IPS-11a (cell line): ENCODE measurements around the gene NDFIP1.

Experiments
- H3K4me3 ChIP-seq: one replicate; pipeline ENCODE4 v1.5.1; 2013; ENCODE audit warnings: low read depth, low read length, control low read depth

NDFIP1 gene

DNA sequence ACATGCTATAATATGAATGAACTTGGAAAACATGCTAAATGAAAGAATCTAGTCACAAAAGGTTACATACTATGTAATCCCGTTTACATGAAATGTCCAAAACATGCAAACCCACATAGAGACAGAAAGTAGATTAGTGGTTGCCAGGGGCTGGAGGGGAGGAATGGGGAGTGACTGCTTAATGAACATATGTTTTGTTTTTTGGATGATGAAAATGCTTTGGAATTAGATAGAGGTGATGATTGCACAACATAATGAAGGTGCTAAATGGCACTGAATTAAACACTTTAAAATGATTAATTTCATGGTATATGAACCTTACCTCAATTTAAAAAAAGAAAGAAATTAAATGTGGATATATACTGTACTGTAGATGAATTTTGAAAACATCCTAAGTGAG is 17.6 kb upstream of the NDFIP1 start:
- no peak overlapping the region for H3K4me3 ChIP-seq

DNA sequence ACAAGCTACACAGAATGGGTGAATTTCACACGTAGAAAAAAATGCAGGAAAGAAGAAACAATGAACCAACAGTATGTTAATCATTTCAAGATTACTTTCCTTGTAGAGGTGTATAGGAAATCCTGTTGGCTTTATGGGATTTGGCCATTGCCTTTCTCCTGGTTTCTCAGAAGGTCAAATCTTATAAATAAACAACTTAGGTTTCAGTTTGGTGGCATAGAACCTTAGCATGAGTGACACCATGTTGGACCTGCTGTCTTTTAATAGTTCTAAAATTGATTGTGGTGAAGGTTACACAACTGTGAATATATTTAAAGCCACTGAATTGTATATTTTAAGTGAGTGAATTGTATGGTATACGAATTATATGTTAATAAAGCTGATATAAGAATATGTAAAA is 16.7 kb upstream of the NDFIP1 start:
- H3K4me3 ChIP-seq, result no peak overlapping the region

DNA sequence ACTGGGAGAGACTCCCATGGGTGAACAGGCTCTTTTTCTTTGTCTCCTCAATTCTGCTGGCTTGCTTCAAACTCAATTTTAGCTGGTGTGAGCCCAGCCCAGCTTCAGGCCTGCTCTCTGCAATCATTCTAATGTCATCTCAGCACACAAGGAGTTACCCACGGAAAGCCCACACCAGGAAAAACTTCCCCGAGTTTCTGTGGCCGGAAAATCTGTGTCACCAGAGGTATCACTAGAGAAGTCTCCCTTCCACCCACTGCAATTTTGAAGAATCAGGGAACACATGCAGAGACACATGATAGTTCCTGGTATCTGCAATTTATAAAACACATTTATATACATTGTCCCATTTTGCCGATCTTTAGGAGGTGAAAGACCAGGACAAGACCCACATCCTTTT is 13.5 kb upstream of the NDFIP1 start:
- H3K4me3 ChIP-seq, result no peak overlapping the region

DNA sequence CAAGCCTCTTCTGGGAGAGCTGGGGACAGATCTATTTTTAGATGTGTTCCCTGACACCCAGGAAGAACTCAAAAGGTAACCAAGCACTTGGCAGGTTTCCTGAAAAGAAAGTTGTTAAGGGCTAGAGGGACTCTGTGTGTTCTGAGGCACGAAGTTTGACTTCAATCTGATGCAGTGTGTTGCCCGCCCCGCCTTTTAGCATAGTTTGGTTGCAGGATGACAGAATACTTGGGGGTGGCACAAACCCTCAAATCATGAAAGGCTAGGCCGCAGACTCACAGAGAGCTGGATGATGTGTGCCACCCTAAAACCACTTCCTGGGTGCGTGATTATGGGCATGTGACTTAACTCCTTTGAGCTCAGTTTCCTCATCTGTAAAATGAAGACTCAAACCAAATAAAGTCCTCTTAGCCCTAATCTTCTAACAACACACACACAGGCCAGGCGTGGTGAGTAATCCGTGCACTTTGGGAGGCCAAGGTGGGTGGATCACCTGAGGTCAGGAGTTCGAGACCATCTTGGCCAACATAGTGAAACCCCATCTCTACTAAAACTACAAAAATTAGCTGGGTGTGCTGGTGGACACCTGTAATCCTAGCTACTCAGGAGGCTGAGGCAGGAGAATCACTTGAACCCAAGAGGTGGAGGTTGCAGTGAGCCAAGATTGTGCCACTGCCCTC is 12.8 kb upstream of the NDFIP1 start:
- no peak overlapping the region for H3K4me3 ChIP-seq

DNA sequence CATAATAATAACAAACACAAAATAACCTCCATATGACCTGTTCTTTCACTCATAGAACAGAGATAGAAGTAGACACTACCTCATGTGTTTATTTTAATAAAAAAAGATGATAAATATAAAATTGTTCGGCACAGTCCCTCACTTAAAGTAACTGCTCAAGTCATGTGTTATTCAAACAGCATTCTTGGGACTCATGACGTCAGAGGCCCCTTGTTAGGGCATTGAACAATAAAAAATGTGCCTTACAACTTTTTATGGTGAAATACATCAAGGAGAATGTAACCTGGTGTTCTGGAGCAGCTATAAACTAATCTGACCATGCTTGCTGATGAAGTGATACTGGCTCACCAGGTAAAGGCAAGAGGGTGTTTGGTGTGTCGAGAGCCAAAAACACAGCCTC is 12.2 kb upstream of the NDFIP1 start:
- H3K4me3 ChIP-seq, result no peak overlapping the region

DNA sequence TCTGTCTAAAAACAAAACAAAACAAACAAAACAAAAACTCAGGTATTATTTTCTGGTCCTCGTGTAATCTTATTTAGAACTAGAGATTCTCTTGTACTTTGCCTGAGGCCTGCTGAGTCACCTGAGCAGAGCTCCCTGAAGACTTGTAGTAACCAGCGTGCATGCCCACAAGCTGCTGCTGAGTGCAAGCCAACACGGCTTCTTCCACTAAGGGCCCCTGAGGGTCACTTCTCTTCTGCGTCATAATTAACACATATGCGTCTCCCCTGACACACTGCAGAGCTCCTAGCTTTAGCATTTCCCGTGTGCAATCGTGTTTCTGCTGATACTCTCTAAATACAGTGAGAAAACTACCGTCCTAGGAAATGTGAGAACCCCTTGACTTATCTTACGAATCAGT is 10.9 kb upstream of the NDFIP1 start:
- H3K4me3 ChIP-seq, result no peak overlapping the region

DNA sequence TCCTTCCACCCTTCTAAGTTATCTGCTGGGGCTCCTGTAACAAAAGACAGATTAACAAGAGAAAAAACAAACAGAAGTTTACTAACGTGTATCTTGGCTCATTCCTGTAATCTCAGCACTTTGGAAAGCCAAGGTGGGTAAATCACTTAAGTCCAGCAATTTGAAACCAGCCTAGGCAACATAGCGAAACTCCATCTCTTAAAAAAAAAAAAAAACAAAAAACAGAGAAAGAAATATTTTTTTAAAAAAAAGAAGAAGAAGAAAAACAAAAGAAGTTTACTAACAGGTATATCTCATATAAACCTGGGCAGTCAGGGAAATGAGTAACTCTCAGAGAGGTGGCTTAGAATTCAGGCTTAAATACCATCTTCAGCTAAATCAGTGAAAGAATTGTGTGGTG is 10.3 kb upstream of the NDFIP1 start:
- no peak overlapping the region for H3K4me3 ChIP-seq

DNA sequence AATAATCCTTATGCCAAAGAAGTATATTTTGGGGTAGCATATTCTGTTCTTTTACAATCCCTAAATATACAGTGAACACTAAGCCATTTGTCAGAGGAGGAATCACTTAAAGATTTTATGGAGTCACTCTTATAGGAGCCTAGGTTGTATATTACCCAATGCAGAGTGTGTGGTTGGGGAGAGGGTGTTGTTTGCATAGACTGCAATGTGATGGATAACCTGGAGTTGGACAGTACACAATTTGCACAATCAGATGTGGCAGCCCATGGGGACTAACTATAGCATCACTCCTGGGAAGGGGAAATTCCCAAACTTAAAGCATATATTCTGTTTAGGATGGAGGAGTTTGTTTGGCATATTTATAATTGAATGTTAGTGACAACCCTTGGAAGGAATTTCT is 9.6 kb upstream of the NDFIP1 start:
- H3K4me3 ChIP-seq, result no peak overlapping the region

DNA sequence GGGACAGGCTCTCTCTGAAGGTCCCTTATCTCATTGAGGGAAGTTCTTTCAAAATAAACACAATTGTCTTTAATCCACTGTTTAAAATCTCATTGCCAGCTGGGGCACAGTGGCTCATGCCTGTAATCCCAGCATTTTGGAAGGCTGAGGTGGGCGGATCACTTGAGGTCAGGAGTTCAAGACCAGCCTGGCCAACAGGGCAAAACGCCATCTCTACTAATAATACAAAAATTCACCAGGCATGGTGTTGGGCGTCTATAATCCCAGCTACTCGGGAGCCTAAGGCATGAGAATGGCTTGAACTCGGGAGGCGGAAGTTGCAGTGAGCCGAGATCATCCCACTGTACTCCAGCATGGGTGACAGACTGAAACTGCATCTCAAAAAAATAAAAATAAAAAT is 8.3 kb upstream of the NDFIP1 start:
- H3K4me3 ChIP-seq, result no peak overlapping the region

DNA sequence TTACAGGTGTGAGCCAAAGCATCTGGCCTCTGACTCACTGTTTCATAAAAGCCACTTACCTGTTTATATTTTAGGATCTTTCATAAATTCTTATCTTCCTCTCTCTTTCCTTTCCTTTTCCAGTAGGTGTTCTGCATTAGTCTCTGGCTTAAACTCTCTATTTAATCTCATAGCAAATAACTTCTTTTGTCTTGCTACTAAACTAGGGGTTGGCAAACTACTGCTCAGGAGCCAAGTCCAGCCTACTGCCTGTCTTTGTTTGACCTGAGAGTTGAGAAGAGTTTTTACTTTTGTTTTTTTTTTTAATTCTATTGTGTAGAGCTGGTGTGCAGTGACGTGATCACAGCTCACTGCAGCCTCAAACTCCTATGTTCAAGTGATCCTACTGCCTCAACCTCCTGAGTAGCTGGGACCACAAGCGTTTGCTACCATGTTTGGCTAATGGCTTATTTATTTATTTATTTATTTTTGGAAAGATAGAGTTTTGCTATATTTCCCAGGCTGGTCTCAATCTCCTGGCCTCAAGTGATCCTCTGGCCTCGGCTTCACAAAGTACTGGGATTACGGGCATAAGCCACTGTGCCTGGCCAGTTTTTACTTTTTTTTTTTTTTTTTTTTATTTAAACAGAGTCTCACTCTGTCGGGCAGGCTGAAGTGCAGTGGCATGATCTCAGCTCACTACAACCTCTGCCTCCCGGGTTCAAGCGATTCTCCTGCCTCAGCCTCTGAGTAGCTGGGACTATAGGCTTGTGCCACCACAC is 5.4 kb upstream of the NDFIP1 start:
- H3K4me3 ChIP-seq, result no peak overlapping the region

DNA sequence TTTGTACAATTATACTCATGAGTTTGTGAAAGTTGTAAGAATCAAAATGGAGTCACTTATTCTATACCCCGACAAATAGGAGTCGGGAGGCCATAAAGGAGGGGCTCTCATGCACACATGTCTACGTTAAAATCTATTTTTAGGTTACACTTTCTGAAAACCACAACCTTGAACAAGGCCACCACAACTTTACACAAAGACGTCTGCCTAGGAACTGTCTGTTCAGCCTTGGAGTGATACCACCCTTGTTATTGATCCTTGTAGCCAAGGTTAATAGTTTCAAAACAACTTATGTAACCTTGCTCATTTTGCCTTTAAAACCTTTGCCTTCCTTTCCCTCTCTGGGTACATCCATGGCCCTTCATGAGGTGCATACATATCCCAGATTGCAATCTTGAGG is 4.1 kb upstream of the NDFIP1 start:
- no peak overlapping the region for H3K4me3 ChIP-seq

DNA sequence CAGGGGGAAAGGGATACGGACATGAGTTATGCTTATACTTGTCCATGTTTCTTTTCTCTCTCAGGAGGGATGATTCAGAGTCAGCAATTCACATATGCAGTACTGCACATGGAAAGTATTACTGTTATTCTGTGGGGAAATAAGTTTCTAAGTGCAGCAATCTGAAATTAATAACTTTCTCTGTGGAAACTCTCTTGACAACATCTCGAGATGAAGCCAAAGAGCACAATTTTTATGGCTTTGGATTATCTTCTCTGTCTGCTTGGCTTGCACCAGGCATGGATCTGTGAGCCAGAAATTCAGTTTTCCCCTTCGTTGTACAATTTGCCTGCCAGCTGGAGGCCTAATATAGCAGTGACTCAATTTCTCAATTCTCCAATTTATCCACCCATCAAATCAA is 2.5 kb upstream of the NDFIP1 start:
- H3K4me3 ChIP-seq, result no peak overlapping the region

DNA sequence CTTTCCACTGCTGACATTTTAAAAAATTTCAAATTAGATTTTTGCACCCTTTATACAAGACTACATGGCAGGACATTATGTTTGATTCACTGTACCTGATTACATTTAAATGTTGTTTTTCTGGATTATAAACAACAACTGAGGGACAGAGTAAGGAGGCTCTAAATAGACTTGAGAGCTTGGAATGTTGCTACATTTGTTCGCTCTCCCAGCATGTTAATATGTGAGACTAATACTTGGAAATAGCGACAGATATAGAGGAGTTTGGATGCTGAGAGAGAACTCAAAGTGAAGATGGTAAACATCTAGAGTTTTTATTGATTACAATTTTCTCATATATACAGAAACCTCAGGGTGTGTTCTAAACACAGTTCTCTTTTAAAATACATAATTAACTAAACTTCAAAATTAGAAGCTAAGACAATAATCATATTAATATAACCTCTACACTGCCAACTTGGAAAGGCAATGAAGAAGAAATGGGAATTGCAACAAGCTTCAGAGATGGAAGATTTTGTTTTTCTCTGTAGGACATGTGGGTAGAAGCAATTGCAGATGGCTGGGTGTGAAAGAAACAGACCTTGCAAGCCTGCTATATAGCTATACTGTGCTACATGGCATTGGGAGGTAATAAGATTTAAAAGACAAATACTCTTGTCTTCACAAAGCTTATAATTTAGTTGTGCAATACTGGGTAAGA is 1.4 kb upstream of the NDFIP1 start:
- H3K4me3 ChIP-seq, result no peak overlapping the region

DNA sequence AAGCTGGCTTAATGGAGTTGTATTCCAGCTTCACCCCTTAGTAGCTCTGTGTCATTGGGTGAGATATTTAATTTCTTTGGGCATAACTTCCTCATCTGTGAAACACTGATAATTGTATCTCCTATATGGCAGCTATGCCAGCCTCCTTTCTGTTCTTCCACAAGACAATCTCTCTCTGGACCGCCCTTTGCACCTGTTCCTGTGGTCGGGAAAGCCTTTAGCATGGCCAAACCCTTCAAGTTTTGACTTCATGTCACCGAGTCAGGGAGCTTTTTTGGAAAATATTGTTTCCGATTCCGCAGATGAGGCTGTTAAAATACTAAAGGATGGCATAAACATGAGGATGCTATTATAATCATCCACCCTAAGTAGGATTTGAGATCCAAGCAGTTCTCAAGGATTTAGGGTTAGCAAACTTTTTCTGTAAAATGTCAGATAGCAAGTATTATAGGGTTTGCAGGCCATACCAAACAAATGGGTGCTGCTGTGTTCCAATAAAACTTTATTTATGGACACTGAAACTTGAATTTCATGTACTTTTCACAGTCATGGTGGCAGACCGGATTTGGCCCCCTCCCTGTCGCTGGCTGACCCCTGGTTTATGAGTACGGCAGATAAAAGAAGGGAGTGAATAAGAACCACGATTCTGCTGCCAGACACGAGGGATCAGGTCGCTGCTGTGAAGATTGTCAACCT is 695 bp upstream of the NDFIP1 start:
- H3K4me3 ChIP-seq, result peak overlapping the region; percentile 27

DNA sequence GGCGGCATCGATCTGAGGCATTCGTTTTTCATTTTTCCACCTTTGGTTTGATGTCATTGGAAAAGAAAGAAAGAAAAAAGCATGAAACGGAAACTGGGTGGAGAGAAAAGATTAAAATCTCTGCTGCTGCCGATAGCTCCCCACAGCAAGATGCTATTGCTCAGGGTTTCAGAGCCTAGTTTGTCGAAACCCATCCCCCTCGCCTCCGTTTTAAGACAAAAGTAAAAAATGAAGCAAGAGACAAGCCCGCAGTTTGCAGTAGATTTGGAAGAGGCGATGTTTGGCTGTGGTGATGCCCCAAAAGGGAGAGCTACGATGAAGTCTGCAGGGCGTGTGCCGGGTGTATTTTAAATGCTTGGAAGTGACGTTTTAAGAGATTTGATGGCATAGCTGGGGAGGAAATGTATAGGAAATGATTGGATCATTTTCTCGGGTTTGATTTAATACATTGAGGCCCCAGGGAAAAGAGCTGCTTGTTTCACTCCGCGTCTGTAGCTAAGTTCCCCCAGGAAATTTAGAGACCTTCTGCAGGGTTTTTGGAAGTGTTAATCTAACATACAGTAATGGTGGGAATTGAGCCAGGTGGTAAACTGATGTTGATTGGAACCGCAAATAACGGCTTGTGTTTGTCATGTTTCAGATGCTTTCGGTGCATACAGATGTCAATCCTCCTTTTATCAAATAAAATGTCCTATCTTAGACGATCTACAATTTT is 909 bp downstream of the NDFIP1 start:
- H3K4me3 ChIP-seq, result peak overlapping the region; percentile 27

DNA sequence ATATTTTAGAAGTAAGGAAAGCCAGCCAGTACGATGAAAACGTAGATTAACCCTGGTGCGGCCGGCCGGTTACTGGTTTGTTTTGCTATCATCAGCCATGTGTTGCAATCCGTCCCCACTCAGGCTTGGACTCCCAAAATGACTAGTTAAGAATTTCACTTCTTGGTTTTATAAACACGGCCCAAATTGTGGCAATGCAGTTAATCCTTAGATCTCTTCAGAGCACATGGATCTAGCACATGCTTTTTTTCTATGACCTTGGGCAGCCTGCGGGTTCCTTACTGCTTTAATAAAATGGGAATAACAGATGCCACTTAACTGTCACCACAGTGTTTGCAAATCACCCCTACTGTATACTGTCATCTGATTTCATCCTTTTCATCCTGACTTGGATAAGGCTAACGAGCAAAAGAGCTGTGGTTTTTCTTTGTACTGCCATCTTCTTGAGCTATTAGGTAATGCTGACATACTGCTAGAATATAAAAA is 1.5 kb downstream of the NDFIP1 start:
- peak overlapping the region; percentile 27 for H3K4me3 ChIP-seq

DNA sequence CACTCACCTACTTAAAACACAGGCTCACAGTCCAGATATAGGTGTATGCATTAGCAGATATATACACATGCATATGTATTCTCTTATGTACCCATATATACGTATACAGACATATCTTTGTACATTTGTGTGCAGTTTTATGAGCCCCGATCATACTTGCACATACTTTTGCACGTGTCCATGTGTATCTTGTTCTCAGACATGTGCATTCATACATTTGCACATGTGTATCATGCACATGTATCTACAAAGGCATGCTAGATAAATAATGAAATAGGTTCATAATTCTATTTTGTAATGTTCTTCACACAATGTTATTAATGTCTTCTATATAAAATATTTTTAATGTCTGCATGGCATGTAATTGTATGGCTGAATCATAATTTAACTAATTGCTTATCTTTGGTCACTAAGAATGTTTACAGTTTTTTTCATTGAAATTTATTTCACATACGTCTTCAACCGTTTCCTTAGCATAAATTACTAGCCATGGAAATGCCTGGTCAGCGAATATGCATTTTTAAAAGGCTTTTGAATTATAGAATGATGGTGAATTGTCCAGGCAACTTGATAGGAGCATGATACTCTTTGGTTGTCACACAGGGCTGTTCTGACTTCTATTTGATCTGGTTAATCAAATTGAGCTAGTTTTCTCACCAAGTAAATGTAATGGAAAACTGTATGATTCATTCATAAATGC is 2.6 kb downstream of the NDFIP1 start:
- H3K4me3 ChIP-seq, result no peak overlapping the region

DNA sequence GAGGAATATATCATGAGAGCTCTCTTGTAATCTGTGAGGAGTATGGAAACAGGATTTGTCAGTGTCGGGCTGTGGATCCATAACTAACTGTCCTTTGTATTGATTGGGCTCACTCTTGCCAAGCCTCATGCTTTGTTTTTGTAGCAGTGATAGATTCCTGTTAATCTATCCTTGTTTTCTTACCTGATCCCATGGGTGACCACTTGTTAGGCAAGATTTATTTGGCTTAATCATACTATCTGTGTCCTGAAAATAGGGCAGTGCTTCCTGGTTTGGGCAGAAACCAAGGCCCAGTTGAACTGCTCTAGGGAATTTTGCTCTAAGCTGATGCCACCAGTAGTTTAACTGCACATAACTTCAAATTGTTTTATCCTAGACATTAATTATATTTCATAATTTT is 6.1 kb downstream of the NDFIP1 start:
- H3K4me3 ChIP-seq, result no peak overlapping the region

DNA sequence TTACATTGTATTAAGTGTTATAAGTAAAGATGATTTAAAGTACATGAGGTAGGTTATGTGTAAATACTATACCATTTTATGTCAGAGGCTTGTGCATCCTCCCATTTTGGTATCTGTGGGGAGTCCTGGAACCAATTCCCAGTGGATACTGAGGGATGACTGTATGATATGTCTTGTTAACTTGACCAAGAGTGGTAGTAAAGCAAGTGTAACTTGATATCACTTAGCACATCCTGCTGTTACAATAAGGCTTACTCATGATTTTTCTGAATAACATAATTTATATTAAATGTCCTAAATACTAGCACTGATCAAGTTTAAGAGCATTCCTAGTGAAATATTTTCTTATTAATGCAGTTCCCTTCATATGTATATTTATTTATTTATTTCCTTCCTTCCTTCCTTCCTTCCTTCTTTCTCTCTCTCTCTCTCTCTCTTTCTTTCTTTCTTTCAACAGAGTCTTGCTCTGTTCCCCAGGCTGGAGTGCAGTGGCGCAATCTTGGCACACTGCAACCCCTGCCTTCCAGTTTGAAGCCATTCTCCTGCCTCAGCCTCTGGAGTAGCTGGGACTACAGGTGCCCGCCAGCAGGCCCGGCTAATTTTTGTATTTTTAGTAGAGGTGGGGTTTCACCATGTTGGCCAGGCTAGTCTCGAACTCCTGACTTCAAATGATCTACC is 7.5 kb downstream of the NDFIP1 start:
- no peak overlapping the region for H3K4me3 ChIP-seq
